Measurements from ENCODE around the gene AP2B1. TPM values are rescaled to one million over a fixed set of nuclear protein-coding genes. Genes with fewer than 3 reads are reported as not detected.

Gene AP2B1
- total and polyA plus RNA-seq, 4 donors = 8.7 to 55.6 (median 22.3) TPM

- H3K4me3 ChIP-seq (ENCODE audit: low read depth in 1 of 3, low read length in 3 of 3) = no peak overlapping the region
- no peak for DNase-seq (ENCODE audit: low spot score)
- peaks cover 0 to 17% (median 15%) of the 10 kb centered on the region in 4 donors for H3K36me3 ChIP-seq (ENCODE audit: control insufficient read depth in 4 of 4, insufficient read depth in 3 of 4, low read depth in 1 of 4, low read length in 3 of 4)
- TF ChIP-seq ZBTB33 (IDR thresholded peaks at IDR 0.05) (no peak), SP1 (IDR thresholded peaks at IDR 0.05) (no peak), GABPA (IDR thresholded peaks at IDR 0.05 in 1 of 2, conservative IDR thresholded peaks at IDR 0.05 in 1 of 2) (no peak)
- no peaks in the 10 kb centered on the region for H3K9me3 ChIP-seq (ENCODE audit: control insufficient read depth in 4 of 4, low read length in 3 of 4)
- 86% methylated on average over 4 of the region's 4 CpGs for WGBS
- no peaks in the 10 kb centered on the region for H3K4me1 ChIP-seq (ENCODE audit: control insufficient read depth in 4 of 4, insufficient read depth in 4 of 4, low read length in 3 of 4)
- no peak overlapping the region for H3K27ac ChIP-seq (ENCODE audit: low read depth in 1 of 2, low read length in 2 of 2)
- no peaks in the 10 kb centered on the region for H3K27me3 ChIP-seq (ENCODE audit: control insufficient read depth in 4 of 4, insufficient read depth in 4 of 4, low read length in 3 of 4)
- no peak overlapping the region for H3K9ac ChIP-seq (ENCODE audit: low read depth in 1 of 2, low read length in 2 of 2)
Observed at GRCh38 chr17:35683591-35683990, 96.5 kb downstream of the AP2B1 start.

GRCh38 chr17:35684055-35684802 is 97.1 kb downstream of the AP2B1 start:
- H3K36me3 ChIP-seq (ENCODE audit: control insufficient read depth in 4 of 4, insufficient read depth in 3 of 4, low read depth in 1 of 4, low read length in 3 of 4) = peaks cover 0 to 17% (median 15%) of the 10 kb centered on the region in 4 donors
- 96% methylated on average over 2 of the region's 2 CpGs for WGBS

More at GRCh38 chr17:35684055-35684802, 97.1 kb downstream of the AP2B1 start:
- Histone ChIP-seq H3K27me3 (ENCODE audit: control insufficient read depth in 4 of 4, insufficient read depth in 4 of 4, low read length in 3 of 4) (no peaks in the 10 kb centered on the region), H3K4me3 (ENCODE audit: low read depth in 1 of 3, low read length in 3 of 3) (no peak overlapping the region), H3K4me1 (ENCODE audit: control insufficient read depth in 4 of 4, insufficient read depth in 4 of 4, low read length in 3 of 4) (no peaks in the 10 kb centered on the region), H3K9ac (ENCODE audit: low read depth in 1 of 2, low read length in 2 of 2) (no peak overlapping the region), H3K9me3 (ENCODE audit: control insufficient read depth in 4 of 4, low read length in 3 of 4) (no peaks in the 10 kb centered on the region), H3K27ac (ENCODE audit: low read depth in 1 of 2, low read length in 2 of 2) (no peak overlapping the region)
- DNase-seq (ENCODE audit: low spot score) = no peak
- TF ChIP-seq JUND (IDR thresholded peaks at IDR 0.05) = no peak
- TF ChIP-seq FOXA2 (IDR thresholded peaks at IDR 0.05) = no peak
- no peak for TF ChIP-seq EGR1 (IDR thresholded peaks at IDR 0.05; ENCODE audit: low read depth in 2 of 2)
- no peak for TF ChIP-seq HNF4A (conservative IDR thresholded peaks at IDR 0.05)
- TF ChIP-seq REST (IDR thresholded peaks at IDR 0.05) = no peak
- TF ChIP-seq RXRA (IDR thresholded peaks at IDR 0.05) = no peak
- no peak for TF ChIP-seq SP1 (IDR thresholded peaks at IDR 0.05)

All from liver (tissue), 9 donors.